ENCODE results near the gene MCAT.

The MCAT gene

GRCh38 chr22:43128116-43128515, 15.1 kb downstream of the MCAT start:
- TF ChIP-seq ZFX (IDR thresholded peaks at IDR 0.05) = no peak
- TF ChIP-seq, protein P1, sequence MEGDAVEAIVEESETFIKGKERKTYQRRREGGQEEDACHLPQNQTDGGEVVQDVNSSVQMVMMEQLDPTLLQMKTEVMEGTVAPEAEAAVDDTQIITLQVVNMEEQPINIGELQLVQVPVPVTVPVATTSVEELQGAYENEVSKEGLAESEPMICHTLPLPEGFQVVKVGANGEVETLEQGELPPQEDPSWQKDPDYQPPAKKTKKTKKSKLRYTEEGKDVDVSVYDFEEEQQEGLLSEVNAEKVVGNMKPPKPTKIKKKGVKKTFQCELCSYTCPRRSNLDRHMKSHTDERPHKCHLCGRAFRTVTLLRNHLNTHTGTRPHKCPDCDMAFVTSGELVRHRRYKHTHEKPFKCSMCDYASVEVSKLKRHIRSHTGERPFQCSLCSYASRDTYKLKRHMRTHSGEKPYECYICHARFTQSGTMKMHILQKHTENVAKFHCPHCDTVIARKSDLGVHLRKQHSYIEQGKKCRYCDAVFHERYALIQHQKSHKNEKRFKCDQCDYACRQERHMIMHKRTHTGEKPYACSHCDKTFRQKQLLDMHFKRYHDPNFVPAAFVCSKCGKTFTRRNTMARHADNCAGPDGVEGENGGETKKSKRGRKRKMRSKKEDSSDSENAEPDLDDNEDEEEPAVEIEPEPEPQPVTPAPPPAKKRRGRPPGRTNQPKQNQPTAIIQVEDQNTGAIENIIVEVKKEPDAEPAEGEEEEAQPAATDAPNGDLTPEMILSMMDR (conservative IDR thresholded peaks at IDR 0.05) = no peak
- no peak overlapping the region for H3K27ac ChIP-seq

DNA sequence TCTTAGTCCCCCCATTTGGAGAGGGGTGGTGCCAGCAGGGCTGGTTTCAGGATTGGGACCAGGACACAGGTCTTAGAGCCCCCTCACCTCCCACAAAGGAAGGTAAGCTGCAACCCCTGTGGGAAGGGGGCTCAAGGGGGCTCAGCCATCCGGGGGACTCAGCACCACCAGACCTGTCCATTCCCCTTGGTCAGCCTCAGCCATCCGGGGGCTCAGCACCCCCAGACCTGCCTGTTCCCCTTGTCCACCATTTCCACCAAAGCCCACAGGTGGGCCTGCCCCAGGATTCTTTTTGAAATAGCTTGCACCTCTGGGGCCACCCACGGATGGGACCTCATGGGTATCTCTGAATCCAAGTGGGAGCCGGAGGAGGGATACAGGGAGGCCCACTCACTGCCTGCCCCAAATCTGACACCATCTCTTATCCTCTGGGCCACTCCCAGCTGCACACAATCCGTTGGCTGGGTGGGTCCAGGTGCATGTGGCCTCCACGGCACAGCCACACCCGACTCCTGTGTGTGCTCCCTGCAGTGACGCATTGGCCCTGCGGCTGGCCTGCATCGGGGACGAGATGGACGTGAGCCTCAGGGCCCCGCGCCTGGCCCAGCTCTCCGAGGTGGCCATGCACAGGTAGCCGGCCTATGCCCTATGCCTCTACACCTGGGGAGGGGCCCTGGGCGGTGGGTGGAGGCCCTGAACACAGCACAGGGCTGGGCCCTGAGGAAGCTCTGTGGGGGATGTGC, 15.9 kb downstream of the MCAT start:
- TF ChIP-seq ZFX (IDR thresholded peaks at IDR 0.05) = no peak
- TF ChIP-seq, protein P1 (conservative IDR thresholded peaks at IDR 0.05) = no peak
- no peak overlapping the region for H3K27ac ChIP-seq

GRCh38 chr22:43126501-43127165, 16.6 kb downstream of the MCAT start:
- H3K27ac ChIP-seq = no peak overlapping the region
- TF ChIP-seq, protein P1 (conservative IDR thresholded peaks at IDR 0.05) = no peak
- no peak for TF ChIP-seq ZFX (IDR thresholded peaks at IDR 0.05)

GRCh38 chr22:43118953-43119458, 24.2 kb downstream of the MCAT start:
- TF ChIP-seq, protein P1 (conservative IDR thresholded peaks at IDR 0.05) = no peak
- no peak for TF ChIP-seq ZFX (IDR thresholded peaks at IDR 0.05)
- peak overlapping the region; percentile 36 for H3K27ac ChIP-seq

DNA sequence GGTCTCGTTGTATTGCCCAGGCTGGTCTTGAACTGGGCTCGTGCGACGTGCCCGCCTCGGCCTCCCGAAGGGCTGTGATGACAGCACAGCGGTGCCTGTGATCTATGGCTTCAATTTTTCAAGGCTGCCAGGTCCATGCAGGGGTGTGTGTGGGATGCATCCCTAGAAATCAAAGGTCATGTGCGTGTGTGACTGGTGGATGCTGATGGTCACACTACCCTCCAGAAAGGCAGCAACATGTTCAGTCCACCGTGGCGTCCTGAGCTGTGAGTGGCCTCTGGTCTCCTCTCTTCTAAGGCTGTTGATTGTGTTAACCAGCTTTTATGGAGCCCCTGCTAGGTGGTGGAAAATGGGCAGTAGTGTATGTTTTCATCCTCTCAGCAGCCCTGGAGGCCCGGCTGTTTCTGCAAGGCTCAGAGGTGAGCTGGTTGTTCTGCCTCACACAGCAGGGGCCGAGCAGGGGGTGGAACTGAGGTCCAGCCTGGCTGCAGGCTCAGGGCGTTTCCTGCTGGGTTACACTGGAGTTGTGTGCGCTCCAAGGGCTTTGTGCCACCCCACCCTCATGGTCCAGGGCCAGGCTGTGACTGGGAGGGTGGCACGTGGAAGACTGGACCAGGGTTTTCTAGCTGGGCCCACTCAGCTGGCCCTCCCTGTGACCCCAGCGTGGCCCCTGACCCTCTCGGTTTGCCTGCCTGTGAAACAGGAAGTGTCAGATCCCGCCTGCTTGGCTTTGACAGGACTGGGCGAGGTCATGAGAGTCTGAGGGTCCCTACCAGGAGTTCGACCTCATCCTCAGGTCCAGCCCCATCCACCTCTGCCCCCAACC, 25.0 kb downstream of the MCAT start:
- H3K27ac ChIP-seq = peak overlapping the region; percentile 36
- no peak for TF ChIP-seq ZFX (IDR thresholded peaks at IDR 0.05)
- TF ChIP-seq, protein P1 (conservative IDR thresholded peaks at IDR 0.05) = no peak

DNA sequence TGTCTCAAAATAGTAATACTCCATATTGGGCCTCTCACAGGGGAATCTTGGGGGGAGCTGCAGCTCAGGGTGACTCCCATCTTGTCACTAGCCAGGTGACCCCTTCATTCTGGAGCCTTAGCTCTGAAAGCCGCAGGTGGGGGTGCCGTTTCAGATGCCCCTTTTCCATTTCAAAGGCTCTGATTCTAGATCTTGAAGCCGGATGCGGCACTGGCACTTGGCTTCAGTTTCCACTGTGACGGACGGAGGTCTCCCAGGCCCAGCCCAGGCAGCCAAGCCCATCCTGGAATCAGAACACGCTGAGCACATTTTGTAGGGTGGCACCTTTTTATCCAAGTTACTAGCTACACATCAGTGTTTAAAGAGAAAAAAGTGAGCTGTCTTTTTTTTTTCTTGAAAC, 26.3 kb downstream of the MCAT start:
- TF ChIP-seq ZFX (IDR thresholded peaks at IDR 0.05) = no peak
- TF ChIP-seq, protein P1 (conservative IDR thresholded peaks at IDR 0.05) = no peak
- H3K27ac ChIP-seq = peak overlapping the region; percentile 87; the same call in 1 of the 2 replicates

All from C4-2B (cell line).